RCC 7860 (cell line): ENCODE measurements around the gene HERPUD2.
"Not testable (repeated sequence)": the region's sequence is repeated elsewhere in the genome, so short reads cannot be mapped to it uniquely, and the experiment has no call there.

Experiments
- DNase-seq: peaks from one replicate; pipeline ENCODE4 v3.0.0-alpha.2; 2015; ENCODE audit warnings: low spot score
- FAIRE-seq: peaks from 2 replicates; lab custom pipeline; 2012; peaks lifted over from hg19 to GRCh38; lab: Jason Lieb, UNC

The HERPUD2 gene

GRCh38 chr7:35685781-35686180 is 9.2 kb downstream of the HERPUD2 start:
- DNase-seq = no peak
- FAIRE-seq = no peak

GRCh38 chr7:35681231-35682029 is 13.5 kb downstream of the HERPUD2 start:
- FAIRE-seq (no peak), DNase-seq (no peak)

GRCh38 chr7:35680403-35681013 is 14.4 kb downstream of the HERPUD2 start:
- FAIRE-seq = no peak
- DNase-seq = no peak

- FAIRE-seq (no peak), DNase-seq (no peak)
Measured at GRCh38 chr7:35677582-35678356, 17.2 kb downstream of the HERPUD2 start.

GRCh38 chr7:35676211-35676610 is 18.7 kb downstream of the HERPUD2 start:
- no peak for FAIRE-seq
- no peak for DNase-seq

- DNase-seq = no peak
- no peak for FAIRE-seq
Measured at GRCh38 chr7:35670856-35671569, 23.9 kb downstream of the HERPUD2 start.

GRCh38 chr7:35660411-35660810 is 34.5 kb downstream of the HERPUD2 start:
- FAIRE-seq, DNase-seq: not testable (repeated sequence)

GRCh38 chr7:35658606-35659201 is 36.2 kb downstream of the HERPUD2 start:
- FAIRE-seq = no peak
- DNase-seq = no peak

GRCh38 chr7:35657125-35657524 is 37.8 kb downstream of the HERPUD2 start:
- no peak for FAIRE-seq

GRCh38 chr7:35654558-35654957 is 40.4 kb downstream of the HERPUD2 start:
- not testable (repeated sequence) for FAIRE-seq, DNase-seq

More at GRCh38 chr7:35657125-35657524, 37.8 kb downstream of the HERPUD2 start:
- DNase-seq = no peak

GRCh38 chr7:35652124-35652523 is 42.8 kb downstream of the HERPUD2 start:
- no peak for FAIRE-seq
- no peak for DNase-seq

GRCh38 chr7:35650751-35651150 is 44.2 kb downstream of the HERPUD2 start:
- no peak for FAIRE-seq

GRCh38 chr7:35649711-35650110 is 45.2 kb downstream of the HERPUD2 start:
- DNase-seq = no peak
- FAIRE-seq = no peak

More at GRCh38 chr7:35650751-35651150, 44.2 kb downstream of the HERPUD2 start:
- no peak for DNase-seq

- DNase-seq (no peak), FAIRE-seq (no peak)
Measured at GRCh38 chr7:35648367-35648766, 46.6 kb downstream of the HERPUD2 start.

GRCh38 chr7:35647171-35647574 is 47.8 kb downstream of the HERPUD2 start:
- DNase-seq = no peak
- no peak for FAIRE-seq

- no peak for FAIRE-seq
Measured at GRCh38 chr7:35646289-35647023, 48.5 kb downstream of the HERPUD2 start.

GRCh38 chr7:35645691-35646090 is 49.2 kb downstream of the HERPUD2 start:
- DNase-seq (no peak), FAIRE-seq (no peak)

More at GRCh38 chr7:35646289-35647023, 48.5 kb downstream of the HERPUD2 start:
- DNase-seq = no peak

GRCh38 chr7:35630024-35630972 is 64.6 kb downstream of the HERPUD2 start:
- DNase-seq (no peak), FAIRE-seq (no peak)
